Smooth muscle cell (in vitro differentiated cells): Measurements from ENCODE around the gene CLIC5. TPM values are rescaled to one million over a fixed set of nuclear protein-coding genes. Genes with fewer than 3 reads are reported as not detected.

Experiments used
- DNase-seq: peaks from one replicate; lab custom pipeline; 2025; ENCODE audit not compliant: unreplicated experiment; lab: John Stamatoyannopoulos, UW
- H2AFZ ChIP-seq: fragments of 200-600 bp; sonication (generic); 2 replicates; pipeline ENCODE4 v1.6.0; 2016; ENCODE audit warnings: antibody characterized with exemption, low read depth, mild to moderate bottlenecking
- H3F3A ChIP-seq: fragments of 200-600 bp; sonication (generic); 2 replicates; pipeline ENCODE4 v1.6.0; 2017; ENCODE audit warnings: antibody characterized with exemption, low read depth
- H3K27ac ChIP-seq: fragments of 200-600 bp; sonication (generic); 2 replicates; pipeline ENCODE4 v1.5.1; 2016; ENCODE audit warnings: low read depth, mild to moderate bottlenecking
- H3K27me3 ChIP-seq: fragments of 200-600 bp; sonication (generic); 2 replicates; pipeline ENCODE4 v1.6.1; 2016; ENCODE audit warnings: low read depth, mild to moderate bottlenecking
- H3K36me3 ChIP-seq: fragments of 200-600 bp; sonication (generic); 2 replicates; pipeline ENCODE4 v1.5.1; 2016; ENCODE audit warnings: low read depth
- H3K4me1 ChIP-seq: fragments of 200-600 bp; sonication (generic); 2 replicates; pipeline ENCODE4 v1.5.1; 2016; ENCODE audit warnings: low read depth
- H3K4me2 ChIP-seq: fragments of 200-600 bp; sonication (generic); 2 replicates; pipeline ENCODE4 v1.6.0; 2016; ENCODE audit warnings: mild to moderate bottlenecking
- H3K4me3 ChIP-seq: fragments of 200-600 bp; sonication (generic); 2 replicates; pipeline ENCODE4 v1.5.1; 2016; ENCODE audit warnings: mild to moderate bottlenecking
- H3K79me2 ChIP-seq: fragments of 200-600 bp; sonication (generic); 2 replicates; pipeline ENCODE4 v1.6.0; 2016; ENCODE audit warnings: low read depth, mild to moderate bottlenecking
- H3K9ac ChIP-seq: fragments of 200-600 bp; sonication (generic); 2 replicates; pipeline ENCODE4 v1.6.0; 2016; ENCODE audit warnings: low read depth
- H3K9me3 ChIP-seq: fragments of 200-600 bp; sonication (generic); replicated peaks from 2 replicates; pipeline ENCODE4 v1.5.1; 2016; ENCODE audit warnings: low read depth
- H4K20me1 ChIP-seq: fragments of 200-600 bp; sonication (generic); 2 replicates; pipeline ENCODE4 v1.6.0; 2016; ENCODE audit warnings: low read depth
- WGBS: methylation state at CpG from one replicate; pipeline ENCODE4 v1.1.7; 2016; ENCODE audit warnings: low lambda C conversion rate; 5-methylcytosine and 5-hydroxymethylcytosine counted together
- polyA plus RNA-seq: library from polyadenylated mRNA; unstranded; fragments of >200 nt; fragmentation: Nextera tagmentation; extraction: Ambion mirVana; gene quantifications from 2 replicates; pipeline ENCODE4 v1.2.1, GENCODE V29; 2016
- total RNA-seq: library from RNA; depleted of rRNA; stranded (reverse); fragments of >200 nt; gene quantifications from 2 replicates; pipeline ENCODE4 v1.2.3, GENCODE V29; 2014
- TF ChIP-seq, protein P1 (sequence below): fragments of 200-600 bp; sonication (generic); IDR thresholded peaks from 2 replicates; pipeline ENCODE4 v1.5.1; 2017; ENCODE audit warnings: borderline replicate concordance, mild to moderate bottlenecking, antibody characterized with exemption; ENCODE audit not compliant: insufficient read depth, poor library complexity, severe bottlenecking

CLIC5 gene
- total and polyA plus RNA-seq, 2 experiments from 2014 or later = 0.97 to 4.4 TPM

DNA sequence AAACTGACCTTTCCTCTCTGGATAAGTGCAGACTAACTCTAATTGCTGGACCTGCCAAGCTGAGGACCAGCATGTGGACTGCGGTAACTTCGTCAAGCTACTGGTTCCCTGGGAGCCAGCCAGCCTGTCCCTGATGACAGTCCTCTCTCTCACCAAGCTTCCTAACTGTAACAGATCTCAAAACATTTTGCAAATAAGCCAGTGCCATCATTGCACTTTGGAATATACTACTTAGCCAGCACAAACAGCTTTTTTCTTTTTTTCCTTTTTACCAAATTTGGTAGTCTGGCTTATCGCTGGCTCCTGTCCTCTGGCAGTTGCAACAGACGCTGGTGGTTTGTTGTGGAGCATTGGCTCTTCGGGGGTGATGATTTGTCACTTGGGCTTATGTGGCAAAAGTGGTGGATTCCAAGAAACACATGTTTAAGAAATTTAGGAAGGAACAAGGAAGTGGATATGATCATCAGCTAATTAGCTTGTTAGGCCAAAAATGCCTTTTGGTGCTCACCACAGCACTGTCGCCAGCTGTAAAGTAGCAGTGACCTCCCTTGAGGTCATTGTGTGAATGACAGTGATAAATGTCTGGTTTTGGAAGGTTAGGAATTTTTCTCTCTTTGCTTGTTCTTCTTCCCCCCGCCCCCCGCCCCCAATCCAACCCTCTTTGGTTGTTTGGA, 171.7 kb downstream of the CLIC5 start:
- H4K20me1 ChIP-seq = no peaks in the 10 kb centered on the region
- no peaks in the 10 kb centered on the region for H3F3A ChIP-seq
- DNase-seq = no peak
- no peak overlapping the region for H3K9ac ChIP-seq
- H3K4me3 ChIP-seq = no peak overlapping the region
- no peaks in the 10 kb centered on the region for H3K36me3 ChIP-seq
- H2AFZ ChIP-seq = no peak overlapping the region
- 59% methylated on average over 8 of the region's 8 CpGs for WGBS
- TF ChIP-seq, protein P1, sequence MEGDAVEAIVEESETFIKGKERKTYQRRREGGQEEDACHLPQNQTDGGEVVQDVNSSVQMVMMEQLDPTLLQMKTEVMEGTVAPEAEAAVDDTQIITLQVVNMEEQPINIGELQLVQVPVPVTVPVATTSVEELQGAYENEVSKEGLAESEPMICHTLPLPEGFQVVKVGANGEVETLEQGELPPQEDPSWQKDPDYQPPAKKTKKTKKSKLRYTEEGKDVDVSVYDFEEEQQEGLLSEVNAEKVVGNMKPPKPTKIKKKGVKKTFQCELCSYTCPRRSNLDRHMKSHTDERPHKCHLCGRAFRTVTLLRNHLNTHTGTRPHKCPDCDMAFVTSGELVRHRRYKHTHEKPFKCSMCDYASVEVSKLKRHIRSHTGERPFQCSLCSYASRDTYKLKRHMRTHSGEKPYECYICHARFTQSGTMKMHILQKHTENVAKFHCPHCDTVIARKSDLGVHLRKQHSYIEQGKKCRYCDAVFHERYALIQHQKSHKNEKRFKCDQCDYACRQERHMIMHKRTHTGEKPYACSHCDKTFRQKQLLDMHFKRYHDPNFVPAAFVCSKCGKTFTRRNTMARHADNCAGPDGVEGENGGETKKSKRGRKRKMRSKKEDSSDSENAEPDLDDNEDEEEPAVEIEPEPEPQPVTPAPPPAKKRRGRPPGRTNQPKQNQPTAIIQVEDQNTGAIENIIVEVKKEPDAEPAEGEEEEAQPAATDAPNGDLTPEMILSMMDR = no peak
- H3K4me2 ChIP-seq = no peak overlapping the region
- H3K4me1 ChIP-seq = no peaks in the 10 kb centered on the region
- H3K27me3 ChIP-seq = no peaks in the 10 kb centered on the region
- no peak overlapping the region for H3K27ac ChIP-seq
- H3K9me3 ChIP-seq = no peaks in the 10 kb centered on the region
- H3K79me2 ChIP-seq = no peaks in the 10 kb centered on the region

DNA sequence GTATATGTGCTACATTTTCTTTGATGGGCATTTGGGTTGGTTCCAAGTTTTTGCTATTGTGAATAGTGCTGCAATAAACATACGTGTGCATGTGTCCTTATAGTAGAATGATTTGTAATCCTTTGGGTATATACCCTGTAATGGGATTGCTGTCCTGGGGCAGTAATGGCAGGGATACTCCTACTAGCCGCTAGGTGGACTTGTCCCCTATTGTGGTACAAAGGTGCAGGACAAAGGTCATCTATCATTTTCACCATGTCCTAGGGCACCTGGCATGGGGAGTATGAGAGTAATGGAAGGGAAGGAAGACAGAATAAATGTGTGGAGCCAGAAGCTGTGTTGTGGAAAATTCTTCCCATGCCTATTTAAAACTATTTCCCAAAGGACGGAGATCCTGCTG, 174.6 kb downstream of the CLIC5 start:
- Histone ChIP-seq H3K27me3 (no peaks in the 10 kb centered on the region), H3K36me3 (no peaks in the 10 kb centered on the region)
- TF ChIP-seq, protein P1 = no peak

DNA sequence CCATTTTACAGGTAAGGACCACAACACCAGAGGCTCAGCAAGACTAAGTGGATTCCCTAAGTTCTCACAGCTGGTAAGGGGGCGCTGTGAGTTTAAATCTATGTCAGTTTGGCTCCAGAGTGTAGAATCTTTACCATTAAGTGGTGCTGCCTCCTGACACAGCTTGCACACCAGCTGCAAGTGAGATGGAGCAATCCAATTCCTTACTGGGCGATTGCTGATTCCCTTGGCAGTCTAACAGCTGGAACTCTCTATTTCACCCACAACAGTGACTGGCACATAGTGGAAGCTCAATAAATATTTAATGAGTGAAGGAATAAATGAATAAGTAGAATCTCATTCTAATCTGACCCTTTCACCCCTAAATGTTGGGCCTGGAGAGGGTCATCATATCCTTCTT, 176.7 kb downstream of the CLIC5 start:
- Histone ChIP-seq H3K9ac (no peak overlapping the region), H3K4me3 (no peak overlapping the region), H3K36me3 (no peaks in the 10 kb centered on the region), H4K20me1 (no peaks in the 10 kb centered on the region), H3K79me2 (no peaks in the 10 kb centered on the region), H2AFZ (no peak overlapping the region), H3K27me3 (no peaks in the 10 kb centered on the region), H3K4me2 (no peak overlapping the region), H3K27ac (no peak overlapping the region), H3K4me1 (no peaks in the 10 kb centered on the region), H3K9me3 (no peaks in the 10 kb centered on the region), H3F3A (no peaks in the 10 kb centered on the region)
- WGBS = 84% methylated on average over 2 of the region's 2 CpGs
- DNase-seq = no peak
- TF ChIP-seq, protein P1 = no peak

More for the DNA sequence above, 174.6 kb downstream of the CLIC5 start:
- Histone ChIP-seq H3K4me2 (no peak overlapping the region), H3K27ac (no peak overlapping the region), H3K4me1 (no peaks in the 10 kb centered on the region), H3K9me3 (no peaks in the 10 kb centered on the region), H4K20me1 (no peaks in the 10 kb centered on the region), H3F3A (no peaks in the 10 kb centered on the region), H3K4me3 (no peak overlapping the region), H3K79me2 (no peaks in the 10 kb centered on the region), H3K9ac (no peak overlapping the region), H2AFZ (no peak overlapping the region)
- 95% methylated on average over 3 of the region's 3 CpGs for WGBS
- DNase-seq = no peak

DNA sequence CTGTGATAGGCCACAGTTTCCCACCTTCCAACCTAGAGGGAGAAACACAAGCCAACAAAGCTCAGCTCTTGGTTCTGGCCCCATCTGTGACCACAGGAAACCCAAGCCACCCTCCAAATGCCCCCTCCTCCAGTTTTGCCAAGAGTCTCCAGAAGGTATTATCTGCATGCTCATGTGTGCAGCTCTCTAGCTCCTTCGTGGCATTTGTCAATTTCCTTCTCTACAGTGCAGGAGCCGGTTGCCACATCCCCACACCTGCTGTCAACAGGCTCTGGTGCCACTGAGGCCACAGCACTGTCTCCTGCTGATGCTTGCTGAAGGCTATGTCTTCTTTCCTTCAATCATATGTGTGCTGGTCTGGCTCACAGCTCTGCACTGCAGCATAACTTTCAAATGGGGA, 177.2 kb downstream of the CLIC5 start:
- WGBS = 85% methylated on average over 2 of the region's 2 CpGs
- TF ChIP-seq, protein P1 = no peak
- Histone ChIP-seq H4K20me1 (no peaks in the 10 kb centered on the region), H3K9me3 (no peaks in the 10 kb centered on the region), H3F3A (no peaks in the 10 kb centered on the region), H3K36me3 (no peaks in the 10 kb centered on the region), H3K4me2 (no peak overlapping the region), H3K27ac (no peak overlapping the region), H2AFZ (no peak overlapping the region), H3K4me3 (no peak overlapping the region), H3K79me2 (no peaks in the 10 kb centered on the region), H3K4me1 (no peaks in the 10 kb centered on the region), H3K9ac (no peak overlapping the region), H3K27me3 (no peaks in the 10 kb centered on the region)
- DNase-seq = no peak
